GM21381 (cell line): Measurements from ENCODE around the gene FBXO10.

Experiments
- ATAC-seq: cut with Tn5 transposase; IDR thresholded peaks from one replicate; pipeline ENCODE4 v1.9.1; 2021; ENCODE audit warnings: mild to moderate bottlenecking, moderate library complexity; ENCODE audit not compliant: unreplicated experiment

Gene FBXO10

GRCh38 chr9:37554318-37554717, 21.9 kb downstream of the FBXO10 start:
- no peak for ATAC-seq

GRCh38 chr9:37551888-37552287, 24.3 kb downstream of the FBXO10 start:
- no peak for ATAC-seq

GRCh38 chr9:37551468-37551867, 24.7 kb downstream of the FBXO10 start:
- ATAC-seq, result no peak

GRCh38 chr9:37550781-37551180, 25.4 kb downstream of the FBXO10 start:
- no peak for ATAC-seq

GRCh38 chr9:37549527-37549926, 26.7 kb downstream of the FBXO10 start:
- ATAC-seq, result no peak

- ATAC-seq, result no peak
Measured at GRCh38 chr9:37547328-37547878, 28.8 kb downstream of the FBXO10 start.

- no peak for ATAC-seq
Measured at GRCh38 chr9:37543468-37543867, 32.7 kb downstream of the FBXO10 start.

GRCh38 chr9:37542895-37543294, 33.3 kb downstream of the FBXO10 start:
- no peak for ATAC-seq

GRCh38 chr9:37542488-37542887, 33.7 kb downstream of the FBXO10 start:
- ATAC-seq, result no peak

GRCh38 chr9:37541465-37541864, 34.7 kb downstream of the FBXO10 start:
- ATAC-seq, result no peak

- no peak for ATAC-seq
Measured at GRCh38 chr9:37540634-37541033, 35.5 kb downstream of the FBXO10 start.

GRCh38 chr9:37539634-37540033, 36.5 kb downstream of the FBXO10 start:
- ATAC-seq, result no peak

- ATAC-seq, result no peak
Measured at GRCh38 chr9:37538099-37538498, 38.1 kb downstream of the FBXO10 start.

- ATAC-seq, result no peak
Measured at GRCh38 chr9:37534901-37535300, 41.3 kb downstream of the FBXO10 start.

GRCh38 chr9:37534412-37534811, 41.8 kb downstream of the FBXO10 start:
- no peak for ATAC-seq

- ATAC-seq, result no peak
Measured at GRCh38 chr9:37531699-37532098, 44.5 kb downstream of the FBXO10 start.

- peak; percentile 79 for ATAC-seq
Measured at GRCh38 chr9:37528652-37529471, 47.3 kb downstream of the FBXO10 start.

- ATAC-seq, result no peak
Measured at GRCh38 chr9:37523916-37524315, 52.3 kb downstream of the FBXO10 start.

- ATAC-seq, result no peak
Measured at GRCh38 chr9:37522971-37523370, 53.2 kb downstream of the FBXO10 start.

- ATAC-seq, result no peak
Measured at GRCh38 chr9:37521111-37521510, 55.1 kb downstream of the FBXO10 start.

GRCh38 chr9:37520641-37521040, 55.5 kb downstream of the FBXO10 start:
- no peak for ATAC-seq

GRCh38 chr9:37517923-37518322, 58.3 kb downstream of the FBXO10 start:
- ATAC-seq, result no peak
